HL-60 (cell line): Measurements from ENCODE around the gene NEUROG1.

ENCODE experiments used
- GABPA ChIP-seq: IDR thresholded peaks from 2 replicates; pipeline ENCODE4 v1.6.1; 2012; ENCODE audit warnings: low read depth
- POLR2AphosphoS5 ChIP-seq: IDR thresholded peaks from 2 replicates; pipeline ENCODE4 v1.6.1; 2012; ENCODE audit warnings: low read depth
- SPI1 ChIP-seq: IDR thresholded peaks from 2 replicates; pipeline ENCODE4 v1.6.1; 2012; ENCODE audit warnings: low read depth, mild to moderate bottlenecking, borderline replicate concordance
- TF ChIP-seq, protein P1 (sequence below): IDR thresholded peaks from one replicate; pipeline ENCODE4 v1.5.1; 2011; ENCODE audit warnings: low read length, control low read depth, inconsistent platforms; ENCODE audit not compliant: insufficient read depth
- TF ChIP-seq, protein P2 (sequence below): IDR thresholded peaks from 2 replicates; pipeline ENCODE4 v1.6.1; 2012; ENCODE audit warnings: low read depth; ENCODE audit not compliant: insufficient replicate concordance

DNA sequence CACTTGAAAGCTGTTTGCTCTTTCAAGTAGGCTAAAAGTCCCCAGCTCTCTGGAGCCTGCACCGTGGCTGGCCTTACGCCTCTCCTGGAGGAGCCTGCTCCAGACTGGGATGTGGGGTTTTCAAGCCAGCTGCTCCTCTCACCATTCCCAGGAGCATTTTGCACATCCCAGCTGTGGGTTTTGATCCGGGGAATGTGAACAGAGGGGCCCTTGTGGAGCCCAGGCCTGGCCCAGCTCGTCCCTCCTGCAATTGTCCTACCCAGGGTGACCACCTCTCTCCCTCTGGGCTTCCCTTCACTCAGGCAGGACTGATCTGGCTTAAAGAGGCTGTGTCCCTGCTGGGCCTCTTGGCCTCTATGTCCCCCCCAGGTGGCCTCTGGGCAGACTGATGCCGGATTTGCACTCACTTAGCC lies 51.1 kb downstream of the NEUROG1 start:
- no peak for TF ChIP-seq POLR2AphosphoS5
- TF ChIP-seq, protein P1, sequence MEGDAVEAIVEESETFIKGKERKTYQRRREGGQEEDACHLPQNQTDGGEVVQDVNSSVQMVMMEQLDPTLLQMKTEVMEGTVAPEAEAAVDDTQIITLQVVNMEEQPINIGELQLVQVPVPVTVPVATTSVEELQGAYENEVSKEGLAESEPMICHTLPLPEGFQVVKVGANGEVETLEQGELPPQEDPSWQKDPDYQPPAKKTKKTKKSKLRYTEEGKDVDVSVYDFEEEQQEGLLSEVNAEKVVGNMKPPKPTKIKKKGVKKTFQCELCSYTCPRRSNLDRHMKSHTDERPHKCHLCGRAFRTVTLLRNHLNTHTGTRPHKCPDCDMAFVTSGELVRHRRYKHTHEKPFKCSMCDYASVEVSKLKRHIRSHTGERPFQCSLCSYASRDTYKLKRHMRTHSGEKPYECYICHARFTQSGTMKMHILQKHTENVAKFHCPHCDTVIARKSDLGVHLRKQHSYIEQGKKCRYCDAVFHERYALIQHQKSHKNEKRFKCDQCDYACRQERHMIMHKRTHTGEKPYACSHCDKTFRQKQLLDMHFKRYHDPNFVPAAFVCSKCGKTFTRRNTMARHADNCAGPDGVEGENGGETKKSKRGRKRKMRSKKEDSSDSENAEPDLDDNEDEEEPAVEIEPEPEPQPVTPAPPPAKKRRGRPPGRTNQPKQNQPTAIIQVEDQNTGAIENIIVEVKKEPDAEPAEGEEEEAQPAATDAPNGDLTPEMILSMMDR = no peak
- TF ChIP-seq, protein P2, sequence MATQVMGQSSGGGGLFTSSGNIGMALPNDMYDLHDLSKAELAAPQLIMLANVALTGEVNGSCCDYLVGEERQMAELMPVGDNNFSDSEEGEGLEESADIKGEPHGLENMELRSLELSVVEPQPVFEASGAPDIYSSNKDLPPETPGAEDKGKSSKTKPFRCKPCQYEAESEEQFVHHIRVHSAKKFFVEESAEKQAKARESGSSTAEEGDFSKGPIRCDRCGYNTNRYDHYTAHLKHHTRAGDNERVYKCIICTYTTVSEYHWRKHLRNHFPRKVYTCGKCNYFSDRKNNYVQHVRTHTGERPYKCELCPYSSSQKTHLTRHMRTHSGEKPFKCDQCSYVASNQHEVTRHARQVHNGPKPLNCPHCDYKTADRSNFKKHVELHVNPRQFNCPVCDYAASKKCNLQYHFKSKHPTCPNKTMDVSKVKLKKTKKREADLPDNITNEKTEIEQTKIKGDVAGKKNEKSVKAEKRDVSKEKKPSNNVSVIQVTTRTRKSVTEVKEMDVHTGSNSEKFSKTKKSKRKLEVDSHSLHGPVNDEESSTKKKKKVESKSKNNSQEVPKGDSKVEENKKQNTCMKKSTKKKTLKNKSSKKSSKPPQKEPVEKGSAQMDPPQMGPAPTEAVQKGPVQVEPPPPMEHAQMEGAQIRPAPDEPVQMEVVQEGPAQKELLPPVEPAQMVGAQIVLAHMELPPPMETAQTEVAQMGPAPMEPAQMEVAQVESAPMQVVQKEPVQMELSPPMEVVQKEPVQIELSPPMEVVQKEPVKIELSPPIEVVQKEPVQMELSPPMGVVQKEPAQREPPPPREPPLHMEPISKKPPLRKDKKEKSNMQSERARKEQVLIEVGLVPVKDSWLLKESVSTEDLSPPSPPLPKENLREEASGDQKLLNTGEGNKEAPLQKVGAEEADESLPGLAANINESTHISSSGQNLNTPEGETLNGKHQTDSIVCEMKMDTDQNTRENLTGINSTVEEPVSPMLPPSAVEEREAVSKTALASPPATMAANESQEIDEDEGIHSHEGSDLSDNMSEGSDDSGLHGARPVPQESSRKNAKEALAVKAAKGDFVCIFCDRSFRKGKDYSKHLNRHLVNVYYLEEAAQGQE = no peak
- TF ChIP-seq GABPA = no peak
- TF ChIP-seq SPI1 = no peak
